C4-2B (cell line): ENCODE data around the gene HOXB2.

ENCODE experiments used
- CTCF ChIP-seq: fragments of 450-650 bp; conservative IDR thresholded peaks from 2 replicates; pipeline ENCODE4 v1.5.1; 2017; ENCODE audit warnings: mild to moderate bottlenecking
- ZFX ChIP-seq: fragments of 450-650 bp; IDR thresholded peaks from 2 replicates; pipeline ENCODE4 v1.6.1; 2017

- TF ChIP-seq CTCF (no peak), ZFX (no peak)
These were observed 22.3 kb upstream of the HOXB2 start for GRCh38 chr17:48567209-48567608.
